ENCODE data around the gene MIDN.

Gene MIDN

GRCh38 chr19:1292419-1293151 is 44.2 kb downstream of the MIDN start:
- no peak overlapping the region for H3K4me3 ChIP-seq (replicated peaks; ENCODE audit: low read depth, low read length)
- no peak for TF ChIP-seq CTCF (IDR thresholded peaks at IDR 0.05; ENCODE audit: low read depth, low read length, missing control alignments)
- DNase-seq (ENCODE audit: extremely low read depth, low read depth): no peak

- TF ChIP-seq CTCF (IDR thresholded peaks at IDR 0.05; ENCODE audit: low read depth, low read length, missing control alignments): no peak
- no peak overlapping the region for H3K4me3 ChIP-seq (replicated peaks; ENCODE audit: low read depth, low read length)
Observed at GRCh38 chr19:1293782-1294604, 45.6 kb downstream of the MIDN start.

GRCh38 chr19:1294688-1295087 is 46.3 kb downstream of the MIDN start:
- no peak overlapping the region for H3K4me3 ChIP-seq (replicated peaks; ENCODE audit: low read depth, low read length)
- no peak for DNase-seq (ENCODE audit: extremely low read depth, low read depth)
- no peak for TF ChIP-seq CTCF (IDR thresholded peaks at IDR 0.05; ENCODE audit: low read depth, low read length, missing control alignments)

More at GRCh38 chr19:1293782-1294604, 45.6 kb downstream of the MIDN start:
- DNase-seq (ENCODE audit: extremely low read depth, low read depth): no peak

GRCh38 chr19:1295169-1296012 is 47.0 kb downstream of the MIDN start:
- H3K4me3 ChIP-seq (replicated peaks; ENCODE audit: low read depth, low read length): no peak overlapping the region
- no peak for DNase-seq (ENCODE audit: extremely low read depth, low read depth)
- TF ChIP-seq CTCF (IDR thresholded peaks at IDR 0.05; ENCODE audit: low read depth, low read length, missing control alignments): no peak

GRCh38 chr19:1296078-1296477 is 47.7 kb downstream of the MIDN start:
- no peak for DNase-seq (ENCODE audit: extremely low read depth, low read depth)
- no peak overlapping the region for H3K4me3 ChIP-seq (replicated peaks; ENCODE audit: low read depth, low read length)
- TF ChIP-seq CTCF (IDR thresholded peaks at IDR 0.05; ENCODE audit: low read depth, low read length, missing control alignments): no peak

GRCh38 chr19:1296575-1297271 is 48.3 kb downstream of the MIDN start:
- no peak for TF ChIP-seq CTCF (IDR thresholded peaks at IDR 0.05; ENCODE audit: low read depth, low read length, missing control alignments)
- no peak for DNase-seq (ENCODE audit: extremely low read depth, low read depth)
- H3K4me3 ChIP-seq (replicated peaks; ENCODE audit: low read depth, low read length): no peak overlapping the region
